Nephron progenitor cell (in vitro differentiated cells): ENCODE data around the gene PMF1.

ENCODE experiments used
- DNase-seq: peaks from one replicate; pipeline ENCODE4 v3.0.0; 2021
- H3K27ac Mint-ChIP-seq: 2 replicates; pipeline ENCODE4 v1.8.0; 2021; ENCODE audit warnings: mild to moderate bottlenecking, moderate library complexity, mixed read lengths
- H3K27me3 Mint-ChIP-seq: 2 replicates; pipeline ENCODE4 v1.8.0; 2021; ENCODE audit warnings: mild to moderate bottlenecking, low read depth, mixed read lengths; ENCODE audit not compliant: poor library complexity
- H3K36me3 Mint-ChIP-seq: 2 replicates; pipeline ENCODE4 v1.8.0; 2021; ENCODE audit warnings: low read depth, mixed read lengths
- H3K4me1 Mint-ChIP-seq: 2 replicates; pipeline ENCODE4 v1.8.0; 2021; ENCODE audit warnings: mixed read lengths
- H3K4me3 Mint-ChIP-seq: 2 replicates; pipeline ENCODE4 v1.8.0; 2021; ENCODE audit warnings: mild to moderate bottlenecking, moderate library complexity, mixed read lengths
- H3K9me3 Mint-ChIP-seq: 2 replicates; pipeline ENCODE4 v1.8.0; 2021; ENCODE audit warnings: mild to moderate bottlenecking, moderate library complexity, mixed read lengths
- TF ChIP-seq, protein P1 (sequence below): fragments of 200-600 bp; sonication (generic); IDR thresholded peaks from 2 replicates; pipeline ENCODE4 v1.5.0; 2021; ENCODE audit warnings: antibody characterized with exemption

The PMF1 gene

DNA sequence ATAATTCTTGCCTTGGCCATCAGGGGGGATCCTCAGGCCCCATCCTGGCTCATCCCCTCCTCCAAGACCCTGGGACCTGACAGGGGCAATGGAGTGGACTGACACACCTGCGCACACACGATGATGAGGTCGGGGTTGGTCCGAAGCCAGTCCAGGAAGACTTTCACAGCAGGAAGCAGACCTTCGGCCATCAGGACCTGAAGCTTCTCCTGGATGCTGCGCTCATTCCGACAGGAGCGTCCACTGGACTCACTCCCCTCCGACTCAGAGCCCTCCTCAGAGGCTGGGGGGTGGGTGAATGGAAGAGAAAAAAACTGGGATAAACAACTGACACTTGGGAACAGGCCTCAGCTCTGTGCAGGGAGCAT, 50.5 kb downstream of the PMF1 start:
- no peaks in the 10 kb centered on the region for H3K4me1 Mint-ChIP-seq
- peaks cover 86% of the 10 kb centered on the region for H3K36me3 Mint-ChIP-seq
- DNase-seq = no peak
- H3K9me3 Mint-ChIP-seq = no peaks in the 10 kb centered on the region
- TF ChIP-seq, protein P1, sequence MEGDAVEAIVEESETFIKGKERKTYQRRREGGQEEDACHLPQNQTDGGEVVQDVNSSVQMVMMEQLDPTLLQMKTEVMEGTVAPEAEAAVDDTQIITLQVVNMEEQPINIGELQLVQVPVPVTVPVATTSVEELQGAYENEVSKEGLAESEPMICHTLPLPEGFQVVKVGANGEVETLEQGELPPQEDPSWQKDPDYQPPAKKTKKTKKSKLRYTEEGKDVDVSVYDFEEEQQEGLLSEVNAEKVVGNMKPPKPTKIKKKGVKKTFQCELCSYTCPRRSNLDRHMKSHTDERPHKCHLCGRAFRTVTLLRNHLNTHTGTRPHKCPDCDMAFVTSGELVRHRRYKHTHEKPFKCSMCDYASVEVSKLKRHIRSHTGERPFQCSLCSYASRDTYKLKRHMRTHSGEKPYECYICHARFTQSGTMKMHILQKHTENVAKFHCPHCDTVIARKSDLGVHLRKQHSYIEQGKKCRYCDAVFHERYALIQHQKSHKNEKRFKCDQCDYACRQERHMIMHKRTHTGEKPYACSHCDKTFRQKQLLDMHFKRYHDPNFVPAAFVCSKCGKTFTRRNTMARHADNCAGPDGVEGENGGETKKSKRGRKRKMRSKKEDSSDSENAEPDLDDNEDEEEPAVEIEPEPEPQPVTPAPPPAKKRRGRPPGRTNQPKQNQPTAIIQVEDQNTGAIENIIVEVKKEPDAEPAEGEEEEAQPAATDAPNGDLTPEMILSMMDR = no peak
- no peaks in the 10 kb centered on the region for H3K27me3 Mint-ChIP-seq
- H3K4me3 Mint-ChIP-seq = no peak overlapping the region
- peak overlapping the region; percentile 17 for H3K27ac Mint-ChIP-seq

DNA sequence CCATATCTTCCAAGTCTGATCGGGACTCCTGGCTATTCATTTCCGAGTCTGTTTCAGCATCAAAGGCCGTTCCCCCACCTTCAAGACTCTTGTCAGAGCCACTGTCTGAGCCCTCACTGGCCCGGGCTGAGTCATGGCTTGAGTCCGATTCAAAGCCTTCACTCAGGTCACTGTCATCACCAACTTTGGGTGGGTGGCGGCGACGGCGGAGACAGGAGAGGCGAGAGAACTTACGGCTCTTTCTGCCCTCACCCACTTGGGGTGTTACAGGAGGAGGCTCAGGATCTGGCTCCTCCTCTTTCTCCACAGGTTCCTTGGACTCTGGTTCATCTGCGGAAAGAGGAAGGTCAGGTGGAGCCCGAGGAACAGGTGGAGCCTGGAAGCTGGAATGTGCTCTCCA, 53.2 kb downstream of the PMF1 start:
- TF ChIP-seq, protein P1 = no peak
- Mint-ChIP-seq H3K27ac (no peak overlapping the region), H3K36me3 (peaks cover 76% of the 10 kb centered on the region), H3K9me3 (no peaks in the 10 kb centered on the region), H3K4me1 (no peaks in the 10 kb centered on the region), H3K4me3 (no peak overlapping the region), H3K27me3 (no peaks in the 10 kb centered on the region)
- DNase-seq = no peak

DNA sequence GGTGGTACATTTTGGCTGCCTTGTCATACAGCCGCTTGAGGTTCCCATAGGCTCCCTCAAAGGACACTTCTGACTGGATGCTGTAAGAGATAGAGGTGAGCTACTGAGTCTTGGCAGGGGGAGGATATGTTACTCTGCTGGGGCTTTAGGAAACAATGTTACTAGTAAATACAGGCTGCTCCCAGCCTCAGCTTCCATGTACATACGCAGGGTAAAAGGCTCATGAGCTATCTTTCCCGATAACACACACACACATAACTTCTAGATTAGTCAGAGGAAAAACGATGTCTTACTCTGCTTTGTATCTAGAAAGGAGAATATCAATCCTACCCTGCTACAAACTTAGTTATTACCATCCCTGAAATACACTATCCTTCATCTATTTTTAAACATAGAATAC, 55.5 kb downstream of the PMF1 start:
- H3K27me3 Mint-ChIP-seq = no peaks in the 10 kb centered on the region
- no peaks in the 10 kb centered on the region for H3K4me1 Mint-ChIP-seq
- H3K27ac Mint-ChIP-seq = no peak overlapping the region
- no peaks in the 10 kb centered on the region for H3K9me3 Mint-ChIP-seq
- no peak overlapping the region for H3K4me3 Mint-ChIP-seq
- peaks cover 80% of the 10 kb centered on the region for H3K36me3 Mint-ChIP-seq
- TF ChIP-seq, protein P1 = no peak
- no peak for DNase-seq

DNA sequence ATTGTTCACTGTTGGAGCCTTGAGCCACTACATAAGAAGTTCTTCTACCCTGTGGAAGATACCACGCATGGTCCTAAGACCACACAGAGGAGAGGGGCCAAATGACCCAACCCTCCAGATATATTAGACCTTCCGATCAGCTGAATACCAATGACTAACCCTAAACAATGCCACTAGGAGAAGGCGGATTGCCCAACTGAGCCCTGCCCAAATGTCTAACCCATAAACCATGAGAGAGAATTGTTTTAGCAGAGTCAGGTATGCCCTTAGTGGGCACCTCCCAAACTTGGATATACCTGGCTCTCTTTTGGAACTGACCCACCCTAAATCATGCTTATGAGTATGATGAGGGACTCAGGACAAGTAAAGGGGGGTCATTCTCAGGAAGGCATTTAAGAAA, 57.5 kb downstream of the PMF1 start:
- Mint-ChIP-seq H3K36me3 (peaks cover 80% of the 10 kb centered on the region), H3K9me3 (no peaks in the 10 kb centered on the region), H3K4me1 (no peaks in the 10 kb centered on the region), H3K27me3 (no peaks in the 10 kb centered on the region), H3K4me3 (no peak overlapping the region), H3K27ac (peak overlapping the region; percentile 87)
- TF ChIP-seq, protein P1 = no peak
- DNase-seq = no peak

DNA sequence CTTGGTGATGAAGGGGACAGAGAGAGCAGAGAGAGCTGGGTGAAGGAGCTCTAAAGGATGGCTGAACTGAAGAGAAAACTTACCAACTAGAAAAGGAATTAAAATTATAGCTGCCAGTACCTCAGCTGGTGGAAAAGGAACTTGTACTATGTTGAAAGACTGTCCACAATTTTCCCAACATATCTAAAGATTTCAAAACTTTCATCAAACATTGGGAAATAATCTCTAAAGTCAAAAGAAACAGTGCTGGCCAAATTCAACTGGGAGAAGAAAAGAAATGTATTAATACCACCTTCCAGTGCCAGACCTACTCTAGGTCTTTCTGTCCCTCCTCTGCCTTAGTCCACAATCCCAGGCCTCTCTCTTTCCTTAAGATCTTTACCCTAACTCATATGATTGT, 63.7 kb downstream of the PMF1 start:
- Mint-ChIP-seq H3K9me3 (no peaks in the 10 kb centered on the region), H3K4me1 (peaks cover 17% of the 10 kb centered on the region), H3K36me3 (peaks cover 69% of the 10 kb centered on the region), H3K27me3 (no peaks in the 10 kb centered on the region), H3K4me3 (no peak overlapping the region), H3K27ac (no peak overlapping the region)
- TF ChIP-seq, protein P1 = no peak
- DNase-seq = no peak

DNA sequence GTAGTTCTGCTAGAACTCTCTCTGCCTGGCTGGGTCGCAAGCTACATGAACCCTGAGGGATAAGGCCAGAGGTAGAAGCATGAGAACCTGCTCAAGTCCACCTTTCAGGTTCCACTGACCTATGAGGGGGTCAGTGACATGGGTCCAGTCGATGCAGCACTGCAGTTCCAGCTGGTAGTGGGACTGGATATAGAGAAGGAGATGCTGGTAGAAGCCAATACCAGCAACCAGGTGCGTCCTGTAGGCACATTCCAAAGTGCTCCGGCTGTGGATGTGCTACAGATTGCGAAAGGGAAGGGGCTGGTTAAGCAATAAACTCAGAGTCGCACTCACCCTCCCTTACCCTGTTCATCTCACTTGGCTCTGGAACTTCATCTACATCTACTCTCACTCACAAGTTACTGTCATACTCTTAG, 64.2 kb downstream of the PMF1 start:
- Mint-ChIP-seq H3K9me3 (no peaks in the 10 kb centered on the region), H3K4me1 (peaks cover 22% of the 10 kb centered on the region), H3K27me3 (no peaks in the 10 kb centered on the region), H3K4me3 (no peak overlapping the region), H3K36me3 (peaks cover 65% of the 10 kb centered on the region), H3K27ac (no peak overlapping the region)
- no peak for DNase-seq
- TF ChIP-seq, protein P1 = no peak
